Measurements from ENCODE around the gene DBP. TPM values are rescaled to one million over a fixed set of nuclear protein-coding genes. Genes with fewer than 3 reads are reported as not detected.
A peak's percentile ranks its signal among the peaks of the same experiment; 100 is the strongest.

DBP gene
- total RNA-seq, 1 donor from 2014 or later: 3.9 TPM

DNA sequence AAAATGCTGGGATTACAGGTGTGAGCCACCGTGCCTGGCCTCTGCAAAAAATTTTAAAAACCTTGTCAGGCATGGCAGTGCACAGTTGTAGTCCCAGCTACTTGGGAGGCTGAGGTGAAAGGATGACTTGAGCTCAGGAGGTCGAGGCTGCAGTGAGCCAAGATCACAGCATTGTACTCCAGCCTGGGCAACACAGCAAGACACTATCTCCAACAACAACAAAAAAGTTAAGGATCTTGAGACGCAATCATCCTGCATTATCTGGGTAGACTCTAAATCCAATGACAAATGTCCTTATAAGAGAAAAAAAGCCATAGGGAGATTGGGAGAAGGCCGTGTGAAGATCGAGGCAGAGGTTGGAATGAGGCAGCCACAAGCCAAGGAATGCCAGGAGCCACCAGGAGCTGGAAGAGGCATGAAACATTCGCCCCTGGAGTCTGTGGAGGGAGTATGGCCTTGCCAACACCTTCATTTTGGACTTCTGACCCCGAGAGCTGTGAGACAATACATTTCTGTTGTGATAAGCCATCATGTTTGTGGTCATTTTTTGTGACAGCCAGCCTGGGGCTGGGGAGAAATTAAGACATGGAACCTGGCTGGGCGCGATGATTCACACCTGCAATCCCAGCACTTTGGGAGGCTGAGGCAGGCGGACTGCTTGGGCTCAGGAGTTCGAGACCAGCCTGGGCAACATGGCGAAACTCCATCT is 13.9 kb upstream of the DBP start:
- Mint-ChIP-seq H3K9me3 (ENCODE audit: low read depth) (peaks cover 3% of the 10 kb centered on the region), H3K27ac (ENCODE audit: unreplicated experiment) (no peak overlapping the region), H3K4me1 (ENCODE audit: low read depth) (peaks cover 21% of the 10 kb centered on the region), H3K27me3 (ENCODE audit: low read depth) (no peaks in the 10 kb centered on the region), H3K4me3 (ENCODE audit: unreplicated experiment) (no peak overlapping the region), H3K36me3 (ENCODE audit: low read depth) (peaks cover 2% of the 10 kb centered on the region)
- no peak for DNase-seq (ENCODE audit: low spot score)
- no peak for TF ChIP-seq CTCF (IDR thresholded peaks at IDR 0.05)

GRCh38 chr19:48648134-48648533 is 11.0 kb upstream of the DBP start:
- Mint-ChIP-seq H3K27me3 (ENCODE audit: low read depth) (no peaks in the 10 kb centered on the region), H3K4me1 (ENCODE audit: low read depth) (peaks cover 30% of the 10 kb centered on the region), H3K9me3 (ENCODE audit: low read depth) (peaks cover 3% of the 10 kb centered on the region), H3K27ac (ENCODE audit: unreplicated experiment) (no peak overlapping the region), H3K36me3 (ENCODE audit: low read depth) (peaks cover 2% of the 10 kb centered on the region), H3K4me3 (ENCODE audit: unreplicated experiment) (no peak overlapping the region)
- TF ChIP-seq CTCF (IDR thresholded peaks at IDR 0.05): no peak
- DNase-seq (ENCODE audit: low spot score): no peak

DNA sequence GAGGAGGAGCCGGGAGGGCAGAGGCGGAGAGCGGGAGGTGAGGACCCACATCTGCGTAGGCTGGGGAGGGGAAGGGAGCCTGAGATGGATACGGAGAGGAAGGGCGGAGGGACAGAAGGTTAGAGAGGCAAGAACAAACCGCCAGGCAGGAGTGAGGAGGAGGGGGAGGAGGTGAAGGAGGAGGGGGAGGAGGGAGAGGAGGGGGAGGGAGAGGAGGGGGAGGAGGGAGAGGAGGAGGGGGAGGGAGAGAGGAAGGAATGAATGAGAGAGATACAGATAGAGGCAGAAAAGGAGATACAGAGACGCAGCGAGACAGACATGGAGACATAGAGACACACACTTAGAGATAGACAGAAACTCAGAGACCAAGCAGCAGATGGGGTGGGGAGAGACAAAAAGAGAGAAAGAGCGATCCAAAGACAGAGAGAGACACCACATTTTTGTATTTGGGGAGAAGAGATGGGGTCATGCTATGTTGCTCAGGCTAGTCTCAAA is 9.6 kb upstream of the DBP start:
- Mint-ChIP-seq H3K4me1 (ENCODE audit: low read depth) (peaks cover 30% of the 10 kb centered on the region), H3K36me3 (ENCODE audit: low read depth) (peaks cover 2% of the 10 kb centered on the region), H3K27ac (ENCODE audit: unreplicated experiment) (peak overlapping the region; percentile 22), H3K9me3 (ENCODE audit: low read depth) (peaks cover 3% of the 10 kb centered on the region), H3K27me3 (ENCODE audit: low read depth) (no peaks in the 10 kb centered on the region), H3K4me3 (ENCODE audit: unreplicated experiment) (peak overlapping the region; percentile 82)
- no peak for TF ChIP-seq CTCF (IDR thresholded peaks at IDR 0.05)
- no peak for DNase-seq (ENCODE audit: low spot score)

DNA sequence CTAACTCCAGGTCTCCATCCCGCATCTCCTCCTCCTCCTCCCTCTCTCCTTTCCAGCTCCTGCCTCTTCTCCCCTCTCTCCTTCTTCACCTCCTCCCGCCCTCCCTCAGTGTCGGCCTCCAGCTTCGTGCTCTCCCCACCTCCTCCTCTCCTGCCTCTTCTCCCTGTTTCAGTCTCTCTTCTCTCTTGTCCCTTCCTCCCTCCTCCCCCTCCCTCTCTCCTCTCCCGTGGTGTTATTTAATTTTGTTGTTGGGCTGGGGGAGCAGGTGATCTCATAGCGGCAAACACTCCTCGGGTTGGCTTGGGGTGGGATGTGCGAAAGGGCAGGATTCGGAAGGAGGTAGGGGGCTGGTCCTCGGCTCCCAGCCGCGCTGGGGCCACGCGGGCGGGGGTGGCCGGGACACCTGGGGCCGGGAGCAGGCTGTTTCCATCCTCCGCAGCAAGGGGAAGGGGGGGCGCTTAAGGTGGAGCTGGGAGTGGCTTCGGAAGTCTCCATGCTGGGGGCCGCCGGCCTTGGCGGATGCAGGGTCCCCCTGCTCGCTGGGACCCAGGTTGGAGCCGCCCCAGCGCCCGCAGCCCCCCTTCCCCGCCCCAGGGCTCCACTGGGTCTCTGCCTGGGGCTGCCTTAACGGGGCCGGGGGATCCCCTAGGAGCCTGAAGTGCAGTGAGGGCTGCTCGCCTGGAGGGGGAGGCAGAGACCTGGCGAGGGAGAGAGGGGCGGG is 9.0 kb upstream of the DBP start, which contains the start of gene CA11:
CA11 (minus strand) TSS at position 187 of the 721 bp plus-strand sequence. CDS start 555 bp downstream, outside the sequence.
- Mint-ChIP-seq H3K4me1 (ENCODE audit: low read depth) (peaks cover 30% of the 10 kb centered on the region), H3K4me3 (ENCODE audit: unreplicated experiment) (peak within 1 kb of the TSS; percentile 82), H3K36me3 (ENCODE audit: low read depth) (peaks cover 2% of the 10 kb centered on the region), H3K27me3 (ENCODE audit: low read depth) (no peaks in the 10 kb centered on the region), H3K27ac (ENCODE audit: unreplicated experiment) (peak within 1 kb of the TSS; percentile 86), H3K9me3 (ENCODE audit: low read depth) (peaks cover 3% of the 10 kb centered on the region)
- no peak for DNase-seq (ENCODE audit: low spot score)
- TF ChIP-seq CTCF (IDR thresholded peaks at IDR 0.05): peak; percentile 89

DNA sequence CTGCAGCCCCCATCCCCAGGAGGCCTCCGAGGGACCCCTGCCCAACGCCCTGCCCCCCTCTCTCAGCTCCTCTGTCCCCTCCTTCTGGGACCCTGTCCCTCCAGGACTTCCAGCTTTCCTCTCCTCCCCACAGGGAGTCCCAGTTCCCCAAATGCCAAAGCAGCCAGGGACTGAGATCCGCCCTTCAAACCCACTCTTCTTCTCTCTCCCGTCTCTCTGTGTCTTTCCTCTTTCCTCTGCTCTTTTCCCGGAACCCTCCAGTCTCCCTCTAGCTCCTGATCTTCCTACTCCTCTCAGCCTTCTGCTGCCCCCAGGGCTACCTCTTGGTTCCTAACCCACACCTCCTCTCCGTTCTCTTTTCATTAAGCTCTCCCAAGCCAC is 8.4 kb upstream of the DBP start:
- peak overlapping the region; percentile 82 for H3K4me3 Mint-ChIP-seq (ENCODE audit: unreplicated experiment)
- no peaks in the 10 kb centered on the region for H3K27me3 Mint-ChIP-seq (ENCODE audit: low read depth)
- TF ChIP-seq CTCF (IDR thresholded peaks at IDR 0.05): no peak
- no peak for DNase-seq (ENCODE audit: low spot score)
- peak overlapping the region; percentile 86 for H3K27ac Mint-ChIP-seq (ENCODE audit: unreplicated experiment)
- H3K4me1 Mint-ChIP-seq (ENCODE audit: low read depth): peaks cover 30% of the 10 kb centered on the region
- H3K9me3 Mint-ChIP-seq (ENCODE audit: low read depth): no peaks in the 10 kb centered on the region
- no peaks in the 10 kb centered on the region for H3K36me3 Mint-ChIP-seq (ENCODE audit: low read depth)

Data from chondrocyte (in vitro differentiated cells).